Measurements from ENCODE around the gene TNKS1BP1.

DNA sequence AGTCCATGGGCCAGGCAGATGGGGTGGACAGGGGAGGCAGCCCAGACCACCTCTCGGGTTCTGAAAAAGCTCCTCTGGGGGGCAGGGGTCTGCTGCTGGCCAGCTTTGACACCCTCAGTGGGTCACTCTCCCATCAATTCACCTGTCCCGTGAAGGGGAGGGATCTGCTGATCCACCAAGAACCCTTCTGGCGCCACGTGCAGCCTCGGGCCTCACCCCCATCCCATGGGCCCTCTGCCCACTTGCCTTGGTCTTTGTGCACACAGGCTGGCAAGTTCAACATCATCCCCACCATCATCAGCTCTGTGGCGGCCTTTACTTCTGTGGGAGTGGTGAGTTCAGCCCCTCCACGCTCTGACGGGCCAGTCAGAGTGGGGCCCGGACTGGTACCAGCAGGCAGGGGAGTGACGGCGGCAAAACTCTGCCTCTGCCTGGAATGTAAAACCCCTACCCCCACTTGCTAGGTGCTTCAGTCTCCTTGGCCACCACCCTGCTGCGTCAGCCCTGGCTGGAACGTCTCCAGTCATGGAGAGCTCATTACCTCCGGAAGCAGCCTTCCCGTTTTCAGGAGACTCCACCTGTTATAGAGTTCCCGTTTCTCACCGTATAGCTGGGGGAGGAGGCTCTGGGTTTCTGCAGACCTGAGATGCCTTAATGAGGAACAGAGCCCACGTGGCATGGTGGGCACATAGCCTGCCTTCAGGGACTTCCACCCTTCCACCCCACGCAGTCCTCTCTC, 43.5 kb upstream of the TNKS1BP1 start:
- TF ChIP-seq POLR2A (IDR thresholded peaks at IDR 0.05; ENCODE audit: low read length) (no peak), GATA1 (IDR thresholded peaks at IDR 0.05; ENCODE audit: low read depth, low read length) (no peak)
